Tibial artery (tissue), 4 donors: ENCODE measurements around the gene SYNDIG1.

Experiments used
- DNase-seq, 2 donors: peaks; one replicate each; pipeline ENCODE4 v3.0.0-alpha.2; 2019
- H3K27ac ChIP-seq, 2 donors: fragments of 200-600 bp; sonication (generic) in 1 of 2; 1 replicate in 1 of 2; 2 replicates in 1 of 2; pipeline ENCODE4 v1.5.1; 2018 to 2019; ENCODE audit warnings: mild to moderate bottlenecking in 1 of 2
- H3K27me3 ChIP-seq, 2 donors: fragments of 200-600 bp; sonication (generic) in 1 of 2; one replicate each; pipeline versions ENCODE4 v1.5.1 to v1.6.0; 2016 to 2019
- H3K36me3 ChIP-seq, 3 donors: fragments of 200-600 bp; sonication (generic) in 2 of 3; one replicate each; pipeline ENCODE4 v1.5.1; 2016 to 2019; ENCODE audit warnings: mild to moderate bottlenecking in 2 of 3
- H3K4me1 ChIP-seq, 4 donors: fragments of 200-600 bp; sonication (generic) in 2 of 4; 1 replicate in 3 of 4; 2 replicates in 1 of 4; pipeline ENCODE4 v1.5.1; 2016 to 2019
- H3K4me3 ChIP-seq, 2 donors: fragments of 200-600 bp; sonication (generic) in 1 of 2; 1 replicate in 1 of 2; 2 replicates in 1 of 2; pipeline ENCODE4 v1.5.1; 2018 to 2019; ENCODE audit warnings: mild to moderate bottlenecking in 2 of 2
- H3K9me3 ChIP-seq, 3 donors: fragments of 200-600 bp; sonication (generic) in 1 of 3; one replicate each; pipeline ENCODE4 v1.5.1; 2016 to 2019
- intact Hi-C: fragments of 100-400 bp; cut with DNase I; formaldehyde crosslinking; loops from one replicate; pipeline ENCODE4 v1.15.0; 2023; ENCODE audit warnings: low total_unique reads
- TF ChIP-seq, protein P1 (sequence below), 2 experiments: fragments of 200-600 bp in 1 of 2; fragments of 450-650 bp in 1 of 2; IDR thresholded peaks; one replicate each; pipeline ENCODE4 v1.5.1; 2017 to 2019; ENCODE audit warnings: antibody characterized with exemption in 2 of 2, mild to moderate bottlenecking in 1 of 2, moderate library complexity in 1 of 2

The SYNDIG1 gene

GRCh38 chr20:24468401-24469115 is 871 bp upstream of the SYNDIG1 start:
- Histone ChIP-seq H3K27ac (peak overlapping the region; percentile 77), H3K4me1 (peaks cover 0 to 31% (median 16%) of the 10 kb centered on the region in 4 donors), H3K36me3 (no peaks in the 10 kb centered on the region), H3K4me3 (peak overlapping the region; percentile 62 to 65), H3K9me3 (no peaks in the 10 kb centered on the region), H3K27me3 (no peaks in the 10 kb centered on the region)
- TF ChIP-seq, protein P1, sequence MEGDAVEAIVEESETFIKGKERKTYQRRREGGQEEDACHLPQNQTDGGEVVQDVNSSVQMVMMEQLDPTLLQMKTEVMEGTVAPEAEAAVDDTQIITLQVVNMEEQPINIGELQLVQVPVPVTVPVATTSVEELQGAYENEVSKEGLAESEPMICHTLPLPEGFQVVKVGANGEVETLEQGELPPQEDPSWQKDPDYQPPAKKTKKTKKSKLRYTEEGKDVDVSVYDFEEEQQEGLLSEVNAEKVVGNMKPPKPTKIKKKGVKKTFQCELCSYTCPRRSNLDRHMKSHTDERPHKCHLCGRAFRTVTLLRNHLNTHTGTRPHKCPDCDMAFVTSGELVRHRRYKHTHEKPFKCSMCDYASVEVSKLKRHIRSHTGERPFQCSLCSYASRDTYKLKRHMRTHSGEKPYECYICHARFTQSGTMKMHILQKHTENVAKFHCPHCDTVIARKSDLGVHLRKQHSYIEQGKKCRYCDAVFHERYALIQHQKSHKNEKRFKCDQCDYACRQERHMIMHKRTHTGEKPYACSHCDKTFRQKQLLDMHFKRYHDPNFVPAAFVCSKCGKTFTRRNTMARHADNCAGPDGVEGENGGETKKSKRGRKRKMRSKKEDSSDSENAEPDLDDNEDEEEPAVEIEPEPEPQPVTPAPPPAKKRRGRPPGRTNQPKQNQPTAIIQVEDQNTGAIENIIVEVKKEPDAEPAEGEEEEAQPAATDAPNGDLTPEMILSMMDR (IDR thresholded peaks at IDR 0.05) = no peak
- intact Hi-C loops = no loop called here
- no peak for DNase-seq

DNA sequence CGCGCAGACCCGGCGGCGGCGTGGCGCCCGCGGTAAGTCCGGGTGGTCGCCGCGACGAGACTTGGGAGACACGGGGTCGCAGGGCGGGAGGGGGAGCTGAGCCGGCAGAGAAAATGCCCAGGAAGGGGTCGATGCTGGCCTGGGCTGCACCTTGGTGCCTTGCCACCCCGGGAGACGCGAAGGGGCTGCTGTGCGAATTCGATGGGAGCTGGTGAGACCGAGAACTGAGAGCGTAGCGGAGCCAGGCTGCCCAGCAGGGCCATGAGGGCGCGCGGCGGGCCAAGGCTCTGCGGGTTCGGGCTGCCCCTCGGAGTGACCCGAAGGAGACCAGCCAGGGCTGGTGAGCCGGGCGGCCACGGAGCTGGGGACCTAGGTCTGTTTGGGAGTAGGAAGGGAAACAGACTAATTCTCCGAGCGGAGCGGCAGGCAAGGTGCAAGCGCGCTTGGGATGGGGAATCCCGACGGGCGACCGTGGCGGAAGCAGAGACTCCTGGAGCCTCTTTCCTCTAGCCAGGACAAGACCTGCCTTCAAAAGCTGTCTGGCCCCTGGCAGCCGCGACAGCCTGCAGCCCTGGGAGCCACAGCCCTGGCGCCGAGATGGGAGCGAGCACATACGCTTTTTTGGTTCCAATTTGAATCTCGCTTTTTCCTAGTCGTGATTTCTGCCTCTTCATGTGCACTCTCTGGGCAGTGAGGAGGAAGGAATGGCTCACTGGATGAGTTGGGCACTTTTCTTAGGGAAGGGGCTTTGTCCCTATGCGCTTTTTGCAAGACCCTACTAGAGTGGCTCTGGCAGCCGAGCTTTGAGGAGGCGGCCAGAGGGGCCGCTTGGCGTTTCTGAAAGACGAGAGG is 691 bp downstream of the SYNDIG1 start:
- Histone ChIP-seq H3K4me3 (peak overlapping the region; percentile 62 to 65), H3K36me3 (no peaks in the 10 kb centered on the region), H3K9me3 (no peaks in the 10 kb centered on the region), H3K27ac (peak overlapping the region; percentile 77), H3K27me3 (no peaks in the 10 kb centered on the region), H3K4me1 (peaks cover 0 to 30% (median 16%) of the 10 kb centered on the region in 4 donors)
- DNase-seq = no peak
- TF ChIP-seq, protein P1 (IDR thresholded peaks at IDR 0.05) = no peak
- intact Hi-C loops = no loop called here

DNA sequence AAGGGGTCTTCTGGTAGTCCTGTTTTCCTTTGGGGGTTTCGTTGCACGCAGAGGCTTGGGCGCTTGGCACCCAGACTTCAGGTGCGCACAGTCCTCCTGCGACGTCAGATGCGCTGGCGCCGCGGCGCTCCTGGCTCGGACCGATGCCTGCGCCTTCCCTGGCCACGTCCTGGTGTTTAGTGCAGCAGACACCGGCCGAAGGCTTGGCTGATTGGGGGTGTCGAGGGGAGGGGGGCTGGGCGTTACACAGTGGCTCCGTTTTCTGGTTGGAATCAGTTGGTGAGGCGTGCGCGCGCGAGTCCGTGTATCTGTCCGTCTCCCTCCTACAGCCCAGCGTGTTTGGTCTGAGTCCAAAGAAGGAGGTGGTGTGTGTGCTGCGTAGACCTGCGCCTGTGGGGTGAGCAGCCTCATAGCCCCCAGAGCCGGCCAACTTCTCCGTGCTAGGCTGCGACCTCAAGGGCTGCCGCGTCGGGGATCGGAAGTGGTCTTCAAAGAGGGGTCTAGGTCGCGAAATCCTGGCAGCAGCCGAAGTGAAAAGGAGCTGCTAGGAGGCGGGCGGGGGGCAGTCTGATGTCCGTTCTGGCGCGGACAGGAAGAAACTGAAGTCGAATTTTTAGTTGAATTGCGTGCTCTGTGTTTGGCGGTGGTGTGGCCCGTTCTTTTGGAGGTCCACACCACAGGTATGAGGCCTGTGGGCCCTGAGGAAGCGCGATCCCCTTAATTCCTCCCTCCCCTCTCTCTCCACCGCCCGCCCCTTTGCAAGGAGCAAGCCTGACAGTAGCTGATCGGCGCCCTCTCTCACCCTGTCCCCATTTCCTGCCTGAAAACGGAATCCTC is 1.5 kb downstream of the SYNDIG1 start:
- TF ChIP-seq, protein P1 (IDR thresholded peaks at IDR 0.05) = no peak
- intact Hi-C loops = no loop called here
- H3K4me3 ChIP-seq = peak overlapping the region; percentile 62 to 65
- H3K36me3 ChIP-seq = no peaks in the 10 kb centered on the region
- DNase-seq = no peak
- no peaks in the 10 kb centered on the region for H3K27me3 ChIP-seq
- peak overlapping the region in 1 of 2 donors; percentile 77 for H3K27ac ChIP-seq
- H3K9me3 ChIP-seq = no peaks in the 10 kb centered on the region
- peaks cover 0 to 22% (median 12%) of the 10 kb centered on the region in 4 donors for H3K4me1 ChIP-seq

DNA sequence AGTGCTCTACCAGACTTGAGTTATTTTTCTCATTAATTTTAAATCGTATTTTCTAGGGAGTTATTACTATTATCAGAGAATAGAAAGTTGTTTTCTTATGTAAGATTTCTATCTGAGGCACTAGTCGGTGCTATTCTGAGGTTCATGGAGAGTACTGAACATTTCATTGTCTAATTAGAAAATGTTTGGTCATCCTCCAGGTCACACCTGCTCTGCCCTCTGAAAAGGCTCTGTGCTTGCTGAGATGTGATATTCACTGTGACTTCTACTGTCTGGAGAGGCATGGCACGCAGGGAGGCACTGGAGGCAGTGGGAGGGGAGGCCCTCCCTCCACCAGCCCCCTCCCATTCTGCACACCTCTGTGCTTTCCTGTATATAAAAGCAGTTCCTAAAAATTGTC is 3.0 kb downstream of the SYNDIG1 start:
- intact Hi-C loops = no loop called here
- no peak for DNase-seq
- no peak overlapping the region for H3K4me3 ChIP-seq
- H3K9me3 ChIP-seq = no peaks in the 10 kb centered on the region
- no peaks in the 10 kb centered on the region for H3K36me3 ChIP-seq
- TF ChIP-seq, protein P1 (IDR thresholded peaks at IDR 0.05) = no peak
- H3K27ac ChIP-seq = no peak overlapping the region
- peaks cover 0 to 19% (median 11%) of the 10 kb centered on the region in 4 donors for H3K4me1 ChIP-seq
- no peaks in the 10 kb centered on the region for H3K27me3 ChIP-seq

DNA sequence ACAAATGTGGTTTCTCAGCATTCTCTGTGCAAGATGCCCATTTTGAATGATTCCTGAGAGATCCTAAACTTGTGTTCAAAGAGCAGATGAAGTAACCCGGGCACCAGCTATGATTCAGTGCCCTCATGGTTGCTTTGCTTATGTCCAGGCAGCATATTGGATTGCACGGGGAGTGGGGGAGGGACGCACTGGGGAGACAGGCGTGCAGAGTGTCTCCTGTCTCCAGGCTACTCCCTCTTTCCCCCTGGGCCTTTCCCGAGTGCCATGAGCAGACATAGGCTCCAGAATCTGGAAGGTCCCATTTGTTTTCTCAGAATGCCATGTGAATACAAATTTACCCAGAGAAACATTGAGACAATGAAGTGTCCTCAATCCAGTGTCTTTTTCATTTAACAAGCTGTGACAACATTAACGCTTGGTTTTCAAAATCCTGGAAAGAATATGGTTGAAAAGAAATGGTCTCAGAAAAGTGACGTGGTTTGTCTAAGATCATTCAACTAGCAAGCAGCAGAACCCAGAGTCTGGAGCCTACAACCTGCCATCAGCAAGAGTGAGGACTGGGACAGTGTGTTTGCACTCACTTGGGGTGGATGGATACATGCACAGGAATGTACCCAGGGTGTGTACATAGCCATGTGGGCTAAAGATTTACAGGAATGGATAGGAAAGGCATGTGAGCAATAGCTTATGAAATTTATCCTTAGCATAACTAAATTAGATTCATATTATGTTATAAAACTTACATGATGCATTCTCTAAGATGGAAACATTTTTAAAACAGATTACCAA is 4.2 kb downstream of the SYNDIG1 start:
- intact Hi-C loops = no loop called here
- H3K4me3 ChIP-seq = no peak overlapping the region
- H3K36me3 ChIP-seq = no peaks in the 10 kb centered on the region
- no peaks in the 10 kb centered on the region for H3K9me3 ChIP-seq
- H3K4me1 ChIP-seq = peaks cover 0 to 19% (median 11%) of the 10 kb centered on the region in 4 donors
- H3K27me3 ChIP-seq = no peaks in the 10 kb centered on the region
- no peak for DNase-seq
- no peak overlapping the region for H3K27ac ChIP-seq
- TF ChIP-seq, protein P1 (IDR thresholded peaks at IDR 0.05) = no peak
